22Rv1 (cell line): Measurements from ENCODE around the gene SLC2A4.

Experiments
- H3K27ac ChIP-seq: fragments of 450-650 bp; 2 replicates; pipeline ENCODE4 v1.5.1; 2017
- ZFX ChIP-seq: fragments of 450-650 bp; IDR thresholded peaks from 2 replicates; pipeline ENCODE4 v1.6.1; 2017; ENCODE audit warnings: antibody characterized with exemption, borderline replicate concordance
- TF ChIP-seq, protein P1 (sequence below): fragments of 450-650 bp; IDR thresholded peaks from 2 replicates; pipeline ENCODE4 v1.5.1; 2017; ENCODE audit warnings: mild to moderate bottlenecking

Gene SLC2A4

DNA sequence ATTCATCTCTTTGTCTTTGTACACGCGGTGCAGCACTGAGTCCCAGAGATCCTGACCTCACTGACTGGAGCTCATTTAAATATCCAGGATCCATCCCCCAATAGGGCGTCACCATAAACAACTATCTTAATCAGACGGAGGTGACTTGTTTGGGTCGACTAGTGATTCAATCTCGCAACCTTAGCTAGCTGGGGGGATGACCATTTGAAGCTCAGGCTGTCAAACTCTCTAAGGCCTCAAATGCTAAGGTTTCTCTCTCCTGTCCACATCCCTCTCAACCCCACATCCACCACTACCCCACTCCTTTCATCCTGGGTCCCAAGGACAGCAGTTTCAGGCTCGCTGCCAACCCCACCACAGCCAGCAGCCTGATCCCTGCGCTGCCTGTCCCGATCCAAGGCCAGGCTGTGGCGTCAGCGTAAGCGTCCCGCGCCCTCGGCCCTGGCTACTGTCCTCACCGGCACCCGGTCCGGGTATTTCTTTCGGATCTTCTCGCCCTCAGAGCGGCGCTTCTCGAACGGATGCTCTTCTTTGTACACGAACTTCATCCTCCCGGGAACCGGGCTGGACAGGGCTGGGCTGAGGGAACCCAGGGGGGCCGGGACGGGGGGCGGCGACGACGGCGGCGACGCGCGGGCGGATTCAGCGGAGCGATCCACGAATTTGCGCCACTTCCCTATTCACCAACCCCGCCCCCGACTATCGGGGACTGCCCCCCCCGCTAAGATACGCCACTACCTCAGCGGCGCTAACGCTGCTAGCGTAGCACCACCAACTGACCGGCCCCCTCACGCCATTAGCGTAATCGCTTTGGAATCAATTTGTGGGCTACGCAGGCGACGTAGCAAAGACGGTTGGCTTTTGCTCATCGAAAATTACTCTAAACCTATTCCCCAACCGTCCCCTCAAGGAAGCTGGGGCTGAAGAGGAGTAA, 39.5 kb upstream of the SLC2A4 start, which contains the start of gene GABARAP:
Gene GABARAP (minus strand): TSS at position 667 of the 934 bp plus-strand sequence. CDS start 119 bp downstream, at position 548.
- peak within 1 kb of the TSS; percentile 98 for H3K27ac ChIP-seq
- TF ChIP-seq, protein P1, sequence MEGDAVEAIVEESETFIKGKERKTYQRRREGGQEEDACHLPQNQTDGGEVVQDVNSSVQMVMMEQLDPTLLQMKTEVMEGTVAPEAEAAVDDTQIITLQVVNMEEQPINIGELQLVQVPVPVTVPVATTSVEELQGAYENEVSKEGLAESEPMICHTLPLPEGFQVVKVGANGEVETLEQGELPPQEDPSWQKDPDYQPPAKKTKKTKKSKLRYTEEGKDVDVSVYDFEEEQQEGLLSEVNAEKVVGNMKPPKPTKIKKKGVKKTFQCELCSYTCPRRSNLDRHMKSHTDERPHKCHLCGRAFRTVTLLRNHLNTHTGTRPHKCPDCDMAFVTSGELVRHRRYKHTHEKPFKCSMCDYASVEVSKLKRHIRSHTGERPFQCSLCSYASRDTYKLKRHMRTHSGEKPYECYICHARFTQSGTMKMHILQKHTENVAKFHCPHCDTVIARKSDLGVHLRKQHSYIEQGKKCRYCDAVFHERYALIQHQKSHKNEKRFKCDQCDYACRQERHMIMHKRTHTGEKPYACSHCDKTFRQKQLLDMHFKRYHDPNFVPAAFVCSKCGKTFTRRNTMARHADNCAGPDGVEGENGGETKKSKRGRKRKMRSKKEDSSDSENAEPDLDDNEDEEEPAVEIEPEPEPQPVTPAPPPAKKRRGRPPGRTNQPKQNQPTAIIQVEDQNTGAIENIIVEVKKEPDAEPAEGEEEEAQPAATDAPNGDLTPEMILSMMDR: no peak
- TF ChIP-seq ZFX: no peak

DNA sequence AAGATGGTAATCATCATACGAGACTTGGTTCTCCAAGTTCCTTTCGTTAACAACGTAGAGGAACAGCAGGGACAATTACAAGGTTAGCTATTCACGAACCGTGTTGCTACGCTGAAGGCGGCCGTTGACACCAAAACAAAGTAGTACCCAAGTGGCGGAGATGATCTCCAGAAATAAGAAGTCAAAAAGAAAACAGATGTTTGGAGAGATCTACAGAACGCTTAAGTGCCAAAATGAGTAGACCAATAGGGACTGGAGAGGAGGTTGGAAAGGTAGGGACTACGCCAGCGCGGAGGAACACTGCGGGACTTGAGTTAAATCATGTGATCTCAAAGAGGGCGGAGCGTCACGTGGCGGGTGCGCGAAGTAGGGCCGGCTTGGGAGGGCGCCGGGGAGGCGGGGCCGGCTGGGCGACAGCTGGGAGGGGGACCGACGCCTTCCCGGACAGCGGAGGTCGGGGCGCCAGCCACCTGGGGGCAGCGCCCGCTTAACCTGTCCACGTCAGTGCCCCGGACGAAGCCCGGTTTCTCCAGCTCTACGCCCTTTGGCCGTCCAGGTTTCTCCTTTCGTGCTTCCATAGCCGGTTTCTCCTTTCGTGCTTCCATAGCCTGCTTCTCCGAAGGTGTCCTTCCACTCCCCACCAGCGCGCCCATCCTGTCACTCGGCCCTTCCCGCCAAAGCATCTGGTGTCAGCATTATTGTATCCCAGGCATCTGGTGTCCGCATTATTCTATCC, 38.6 kb upstream of the SLC2A4 start:
- TF ChIP-seq, protein P1: no peak
- no peak for TF ChIP-seq ZFX
- H3K27ac ChIP-seq: peak overlapping the region; percentile 98

DNA sequence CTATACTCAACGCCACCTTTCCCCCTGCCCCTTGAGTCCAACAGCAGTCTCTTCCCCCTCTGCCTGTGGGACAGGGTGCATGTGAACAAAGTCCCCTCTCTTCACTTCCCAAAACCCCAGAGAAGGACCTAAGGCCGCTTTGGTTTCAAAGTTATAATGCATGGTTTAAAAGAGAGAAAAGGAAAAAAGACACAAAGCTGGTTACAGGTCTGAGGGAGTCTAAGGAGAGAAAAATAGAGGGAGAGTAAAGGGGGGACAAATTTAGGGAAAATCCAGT, 38.1 kb upstream of the SLC2A4 start:
- peak overlapping the region; percentile 98 for H3K27ac ChIP-seq
- TF ChIP-seq ZFX: no peak
- TF ChIP-seq, protein P1: no peak

DNA sequence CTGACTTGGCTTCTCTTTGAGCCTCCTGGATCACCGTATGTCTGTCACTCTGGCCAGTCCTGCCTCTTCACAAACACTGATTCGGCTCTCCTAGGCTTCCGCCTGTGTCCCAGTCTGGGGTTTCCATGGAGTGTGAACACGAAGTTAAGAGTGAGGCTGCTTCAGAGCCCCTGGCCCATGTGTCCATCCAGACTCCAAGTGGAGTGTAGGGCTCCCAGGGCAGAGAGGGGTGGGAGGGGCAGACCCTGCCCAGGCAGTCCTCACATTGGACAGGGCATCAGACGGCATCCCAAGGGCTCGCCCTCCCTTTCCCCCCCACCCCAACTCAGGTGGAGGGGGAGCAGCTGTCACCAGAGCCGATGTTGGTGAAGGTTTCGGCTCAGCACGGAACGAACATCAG, 37.7 kb upstream of the SLC2A4 start:
- H3K27ac ChIP-seq: peak overlapping the region; percentile 98

DNA sequence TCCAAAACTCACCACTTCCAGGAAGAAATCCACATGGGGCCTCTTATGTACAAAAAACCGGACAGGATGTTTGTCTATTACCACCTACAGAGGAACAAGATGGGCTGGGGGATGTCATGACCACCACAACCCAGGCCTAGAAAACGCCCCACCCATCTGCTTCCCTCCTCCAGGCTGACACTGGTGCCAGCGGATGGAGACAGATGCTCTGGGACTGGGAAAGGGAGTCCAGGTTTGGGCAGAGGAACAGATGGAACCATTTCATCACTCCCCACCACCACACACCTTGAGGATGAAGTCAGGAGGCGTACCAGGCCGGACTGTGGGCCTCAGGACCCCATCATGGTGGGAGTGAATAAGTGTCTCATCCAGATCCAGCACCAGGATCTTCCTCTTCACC, 34.7 kb upstream of the SLC2A4 start:
- no peak for TF ChIP-seq ZFX
- TF ChIP-seq, protein P1: no peak
- H3K27ac ChIP-seq: no peak overlapping the region

DNA sequence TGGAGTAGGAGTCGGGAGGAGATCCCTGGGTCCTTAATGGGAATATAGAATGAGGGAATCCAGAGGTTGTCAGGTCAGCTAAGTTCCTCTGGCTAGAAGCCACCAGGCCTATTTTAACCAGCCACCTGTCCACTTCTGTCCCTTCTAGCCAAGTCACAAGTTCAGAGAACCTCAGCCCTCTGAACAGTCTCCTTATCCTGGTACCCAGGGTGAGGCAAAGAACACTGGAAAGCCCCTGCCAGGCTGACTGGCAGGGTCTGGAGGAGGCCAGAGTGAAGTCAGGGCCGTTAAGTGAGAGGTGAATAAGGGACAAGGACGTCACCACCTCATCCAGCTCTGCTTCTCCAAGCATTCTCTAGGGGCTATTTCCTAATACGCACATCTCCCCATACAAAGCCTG, 32.7 kb upstream of the SLC2A4 start:
- TF ChIP-seq ZFX: no peak
- TF ChIP-seq, protein P1: no peak
- H3K27ac ChIP-seq: peak overlapping the region; percentile 99

DNA sequence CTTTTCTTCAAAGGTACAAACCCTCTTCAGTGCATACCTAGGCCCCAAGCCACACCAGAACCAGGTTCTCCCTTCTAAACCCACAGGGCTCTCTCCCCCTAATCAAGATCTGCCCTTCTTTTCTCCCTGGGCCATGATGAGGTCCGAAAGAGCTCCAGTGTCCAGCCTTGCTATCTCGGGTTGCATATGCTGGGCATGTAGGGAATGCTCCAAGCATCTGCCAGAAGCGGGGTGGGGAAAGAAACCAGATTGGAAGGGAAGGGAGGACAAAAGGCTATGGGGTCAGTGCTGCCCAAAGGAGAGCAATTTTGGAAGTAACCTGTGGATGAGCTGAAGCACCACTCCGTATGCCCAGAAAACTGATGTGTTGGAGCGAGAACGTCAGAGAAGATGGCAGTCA, 32.3 kb upstream of the SLC2A4 start:
- TF ChIP-seq, protein P1: no peak
- no peak for TF ChIP-seq ZFX
- peak overlapping the region; percentile 99 for H3K27ac ChIP-seq
